HG03469 (cell line): ENCODE data around the gene PLK1.
"Not testable (repeated sequence)": the region's sequence is repeated elsewhere in the genome, so short reads cannot be mapped to it uniquely, and the experiment has no call there.

Experiments
- ATAC-seq: cut with Tn5 transposase; IDR thresholded peaks from one replicate; pipeline ENCODE4 v1.9.1; 2021; ENCODE audit warnings: mild to moderate bottlenecking, moderate library complexity, moderate number of reproducible peaks; ENCODE audit not compliant: unreplicated experiment

Gene PLK1

GRCh38 chr16:23706439-23706838 is 27.8 kb downstream of the PLK1 start:
- ATAC-seq, result no peak

GRCh38 chr16:23709536-23709935 is 30.8 kb downstream of the PLK1 start:
- no peak for ATAC-seq

GRCh38 chr16:23710008-23710407 is 31.3 kb downstream of the PLK1 start:
- ATAC-seq, result no peak

- no peak for ATAC-seq
These were observed 31.8 kb downstream of the PLK1 start for GRCh38 chr16:23710504-23710903.

- ATAC-seq, result no peak
These were observed 33.1 kb downstream of the PLK1 start for GRCh38 chr16:23711785-23712184.

GRCh38 chr16:23712976-23713375 is 34.3 kb downstream of the PLK1 start, which contains the start of gene ERN2:
ERN2 (minus strand) TSS chr16:23713222; CDS start chr16:23713187, 35 bp downstream.
- no peak for ATAC-seq

GRCh38 chr16:23716484-23716883 is 37.8 kb downstream of the PLK1 start:
- no peak for ATAC-seq

GRCh38 chr16:23722613-23723240 is 44.0 kb downstream of the PLK1 start:
- ATAC-seq, result not testable (repeated sequence)

- no peak for ATAC-seq
These were observed 45.6 kb downstream of the PLK1 start for GRCh38 chr16:23724096-23724784.

- ATAC-seq, result no peak
These were observed 46.1 kb downstream of the PLK1 start for GRCh38 chr16:23724785-23725131.

GRCh38 chr16:23726710-23727109 is 48.0 kb downstream of the PLK1 start:
- no peak for ATAC-seq

GRCh38 chr16:23728112-23728477 is 49.4 kb downstream of the PLK1 start:
- ATAC-seq, result no peak

- no peak for ATAC-seq
These were observed 51.1 kb downstream of the PLK1 start for GRCh38 chr16:23729503-23730424.

GRCh38 chr16:23734176-23734893 is 55.6 kb downstream of the PLK1 start:
- no peak for ATAC-seq

GRCh38 chr16:23737423-23738028 is 58.8 kb downstream of the PLK1 start:
- ATAC-seq, result not testable (repeated sequence)

GRCh38 chr16:23739516-23739915 is 60.8 kb downstream of the PLK1 start:
- no peak for ATAC-seq
